Smooth muscle cell (in vitro differentiated cells): Measurements from ENCODE around the gene NCOR2. TPM values are rescaled to one million over a fixed set of nuclear protein-coding genes. Genes with fewer than 3 reads are reported as not detected.

Experiments
- DNase-seq: peaks from one replicate; lab custom pipeline; 2025; ENCODE audit not compliant: unreplicated experiment; lab: John Stamatoyannopoulos, UW
- H2AFZ ChIP-seq: fragments of 200-600 bp; sonication (generic); 2 replicates; pipeline ENCODE4 v1.6.0; 2016; ENCODE audit warnings: antibody characterized with exemption, low read depth, mild to moderate bottlenecking
- H3F3A ChIP-seq: fragments of 200-600 bp; sonication (generic); 2 replicates; pipeline ENCODE4 v1.6.0; 2017; ENCODE audit warnings: antibody characterized with exemption, low read depth
- H3K27ac ChIP-seq: fragments of 200-600 bp; sonication (generic); 2 replicates; pipeline ENCODE4 v1.5.1; 2016; ENCODE audit warnings: low read depth, mild to moderate bottlenecking
- H3K27me3 ChIP-seq: fragments of 200-600 bp; sonication (generic); 2 replicates; pipeline ENCODE4 v1.6.1; 2016; ENCODE audit warnings: low read depth, mild to moderate bottlenecking
- H3K36me3 ChIP-seq: fragments of 200-600 bp; sonication (generic); 2 replicates; pipeline ENCODE4 v1.5.1; 2016; ENCODE audit warnings: low read depth
- H3K4me1 ChIP-seq: fragments of 200-600 bp; sonication (generic); 2 replicates; pipeline ENCODE4 v1.5.1; 2016; ENCODE audit warnings: low read depth
- H3K4me2 ChIP-seq: fragments of 200-600 bp; sonication (generic); 2 replicates; pipeline ENCODE4 v1.6.0; 2016; ENCODE audit warnings: mild to moderate bottlenecking
- H3K4me3 ChIP-seq: fragments of 200-600 bp; sonication (generic); 2 replicates; pipeline ENCODE4 v1.5.1; 2016; ENCODE audit warnings: mild to moderate bottlenecking
- H3K79me2 ChIP-seq: fragments of 200-600 bp; sonication (generic); 2 replicates; pipeline ENCODE4 v1.6.0; 2016; ENCODE audit warnings: low read depth, mild to moderate bottlenecking
- H3K9ac ChIP-seq: fragments of 200-600 bp; sonication (generic); 2 replicates; pipeline ENCODE4 v1.6.0; 2016; ENCODE audit warnings: low read depth
- H3K9me3 ChIP-seq: fragments of 200-600 bp; sonication (generic); replicated peaks from 2 replicates; pipeline ENCODE4 v1.5.1; 2016; ENCODE audit warnings: low read depth
- H4K20me1 ChIP-seq: fragments of 200-600 bp; sonication (generic); 2 replicates; pipeline ENCODE4 v1.6.0; 2016; ENCODE audit warnings: low read depth
- CTCF ChIP-seq: fragments of 200-600 bp; sonication (generic); IDR thresholded peaks from 2 replicates; pipeline ENCODE4 v1.5.1; 2017; ENCODE audit warnings: borderline replicate concordance, mild to moderate bottlenecking, antibody characterized with exemption; ENCODE audit not compliant: insufficient read depth, poor library complexity, severe bottlenecking
- WGBS: methylation state at CpG from one replicate; pipeline ENCODE4 v1.1.7; 2016; ENCODE audit warnings: low lambda C conversion rate; 5-methylcytosine and 5-hydroxymethylcytosine counted together
- polyA plus RNA-seq: library from polyadenylated mRNA; unstranded; fragments of >200 nt; fragmentation: Nextera tagmentation; extraction: Ambion mirVana; gene quantifications from 2 replicates; pipeline ENCODE4 v1.2.1, GENCODE V29; 2016
- total RNA-seq: library from RNA; depleted of rRNA; stranded (reverse); fragments of >200 nt; gene quantifications from 2 replicates; pipeline ENCODE4 v1.2.3, GENCODE V29; 2014

NCOR2 gene
- total and polyA plus RNA-seq, 2 experiments from 2014 or later: 64.1 to 164 TPM

GRCh38 chr12:124564971-124565491, 2.4 kb downstream of the NCOR2 start:
- H3K27ac ChIP-seq: peak overlapping the region; percentile 98

GRCh38 chr12:124564232-124564958, 3.0 kb downstream of the NCOR2 start:
- Histone ChIP-seq H3K27me3 (no peaks in the 10 kb centered on the region), H3K36me3 (no peaks in the 10 kb centered on the region), H3K9me3 (no peaks in the 10 kb centered on the region), H2AFZ (no peak overlapping the region), H3F3A (peaks cover 21% of the 10 kb centered on the region), H3K4me2 (peak overlapping the region; percentile 92), H4K20me1 (peaks cover 70% of the 10 kb centered on the region), H3K4me1 (peaks cover 27% of the 10 kb centered on the region), H3K4me3 (peak overlapping the region; percentile 97), H3K27ac (peak overlapping the region; percentile 98), H3K79me2 (peaks cover 78% of the 10 kb centered on the region), H3K9ac (peak overlapping the region; percentile 36)
- WGBS: 11% methylated on average over 15 of the region's 19 CpGs
- no peak for TF ChIP-seq CTCF
- no peak for DNase-seq

More at GRCh38 chr12:124564971-124565491, 2.4 kb downstream of the NCOR2 start:
- Histone ChIP-seq H2AFZ (no peak overlapping the region), H3K36me3 (no peaks in the 10 kb centered on the region), H4K20me1 (peaks cover 64% of the 10 kb centered on the region), H3K4me2 (peak overlapping the region; percentile 92), H3K4me3 (peak overlapping the region; percentile 97), H3K9ac (peak overlapping the region; percentile 36), H3K79me2 (peaks cover 71% of the 10 kb centered on the region), H3K27me3 (no peaks in the 10 kb centered on the region), H3F3A (peaks cover 21% of the 10 kb centered on the region), H3K4me1 (peaks cover 27% of the 10 kb centered on the region), H3K9me3 (no peaks in the 10 kb centered on the region)
- WGBS: 15% methylated on average over 19 of the region's 19 CpGs
- DNase-seq: no peak
- TF ChIP-seq CTCF: no peak

GRCh38 chr12:124563809-124564208, 3.6 kb downstream of the NCOR2 start:
- Histone ChIP-seq H3K27me3 (no peaks in the 10 kb centered on the region), H3K4me2 (peak overlapping the region; percentile 92), H3K79me2 (peaks cover 83% of the 10 kb centered on the region), H3K4me1 (peaks cover 21% of the 10 kb centered on the region), H4K20me1 (peaks cover 76% of the 10 kb centered on the region), H2AFZ (no peak overlapping the region), H3F3A (peaks cover 21% of the 10 kb centered on the region), H3K9me3 (no peaks in the 10 kb centered on the region), H3K4me3 (no peak overlapping the region), H3K27ac (peak overlapping the region; percentile 98), H3K36me3 (no peaks in the 10 kb centered on the region), H3K9ac (no peak overlapping the region)
- no peak for DNase-seq
- 83% methylated on average over 10 of the region's 10 CpGs for WGBS
- TF ChIP-seq CTCF: no peak
